SK-N-SH (cell line): ENCODE results near the gene TEX35.

ENCODE experiments used
- CHD2 ChIP-seq: fragments of 150-350 bp; IDR thresholded peaks from 2 replicates; pipeline ENCODE4 v1.6.1; 2018; ENCODE audit warnings: low read length; ENCODE audit not compliant: partially characterized antibody
- EZH2phosphoT487 ChIP-seq: fragments of 200-600 bp; sonication (generic); IDR thresholded peaks from 2 replicates; pipeline ENCODE4 v1.6.1; 2017; ENCODE audit warnings: low read depth, mixed run types, mild to moderate bottlenecking, antibody characterized with exemption, moderate library complexity, borderline replicate concordance
- MAX ChIP-seq: IDR thresholded peaks from 2 replicates; pipeline ENCODE4 v1.4.0; 2012; ENCODE audit warnings: low read depth
- TAF1 ChIP-seq: IDR thresholded peaks from 2 replicates; pipeline ENCODE4 v1.6.1; 2012; ENCODE audit warnings: low read depth, mild to moderate bottlenecking, low read length, moderate library complexity, borderline replicate concordance

- no peak for TF ChIP-seq TAF1
- no peak for TF ChIP-seq CHD2
- TF ChIP-seq MAX, result no peak
- no peak for TF ChIP-seq EZH2phosphoT487
Measured at GRCh38 chr1:178485541-178485981, 27.3 kb upstream of the TEX35 start.
